ENCODE data around the gene FCGR3A.

DNA sequence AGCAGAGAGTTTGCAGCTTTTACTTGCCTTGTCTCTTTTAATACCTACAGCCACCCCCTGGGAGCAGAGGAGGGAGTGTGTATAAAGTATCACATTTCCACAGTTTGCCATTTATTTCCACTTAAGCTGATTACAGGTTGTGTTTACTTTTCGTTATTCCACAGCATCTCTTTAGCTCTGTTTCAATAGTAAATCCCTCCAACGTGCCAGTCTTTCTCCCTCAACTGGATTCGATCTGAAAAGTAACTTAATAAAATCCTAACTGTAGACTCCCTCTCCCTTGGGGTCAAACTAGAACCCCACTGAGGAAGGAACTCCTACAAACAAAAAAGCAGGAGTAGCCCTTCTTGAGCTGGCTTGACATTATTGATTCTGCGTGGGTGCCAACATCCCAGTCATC is 47.4 kb downstream of the FCGR3A start:
- TF ChIP-seq, protein P1, sequence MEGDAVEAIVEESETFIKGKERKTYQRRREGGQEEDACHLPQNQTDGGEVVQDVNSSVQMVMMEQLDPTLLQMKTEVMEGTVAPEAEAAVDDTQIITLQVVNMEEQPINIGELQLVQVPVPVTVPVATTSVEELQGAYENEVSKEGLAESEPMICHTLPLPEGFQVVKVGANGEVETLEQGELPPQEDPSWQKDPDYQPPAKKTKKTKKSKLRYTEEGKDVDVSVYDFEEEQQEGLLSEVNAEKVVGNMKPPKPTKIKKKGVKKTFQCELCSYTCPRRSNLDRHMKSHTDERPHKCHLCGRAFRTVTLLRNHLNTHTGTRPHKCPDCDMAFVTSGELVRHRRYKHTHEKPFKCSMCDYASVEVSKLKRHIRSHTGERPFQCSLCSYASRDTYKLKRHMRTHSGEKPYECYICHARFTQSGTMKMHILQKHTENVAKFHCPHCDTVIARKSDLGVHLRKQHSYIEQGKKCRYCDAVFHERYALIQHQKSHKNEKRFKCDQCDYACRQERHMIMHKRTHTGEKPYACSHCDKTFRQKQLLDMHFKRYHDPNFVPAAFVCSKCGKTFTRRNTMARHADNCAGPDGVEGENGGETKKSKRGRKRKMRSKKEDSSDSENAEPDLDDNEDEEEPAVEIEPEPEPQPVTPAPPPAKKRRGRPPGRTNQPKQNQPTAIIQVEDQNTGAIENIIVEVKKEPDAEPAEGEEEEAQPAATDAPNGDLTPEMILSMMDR (IDR thresholded peaks at IDR 0.05): no peak
- TF ChIP-seq POLR2AphosphoS5 (IDR thresholded peaks at IDR 0.05): no peak
- TF ChIP-seq EP300 (IDR thresholded peaks at IDR 0.05; ENCODE audit: low read depth): no peak
- no peak for TF ChIP-seq POLR2A (IDR thresholded peaks at IDR 0.05)
